Liver (tissue), 9 donors: ENCODE results near the gene OR2H1. TPM values are rescaled to one million over a fixed set of nuclear protein-coding genes. Genes with fewer than 3 reads are reported as not detected.

ENCODE experiments used
- DNase-seq: peaks from one replicate; pipeline ENCODE4 v3.0.0-alpha.2; 2017; ENCODE audit warnings: low spot score
- H3K27ac ChIP-seq, 2 donors: one replicate each; pipeline ENCODE4 v1.7.0; 2013; ENCODE audit warnings: inconsistent platforms in 2 of 2, low read length in 2 of 2, control low read depth in 1 of 2, low read depth in 1 of 2, mild to moderate bottlenecking in 1 of 2
- H3K27me3 ChIP-seq, 4 donors: one replicate each; pipeline versions ENCODE4 v1.6.1 to v1.7.0; 2013; ENCODE audit warnings: low read length in 3 of 4, inconsistent platforms in 1 of 4, mild to moderate bottlenecking in 1 of 4, moderate library complexity in 1 of 4; ENCODE audit not compliant: control insufficient read depth in 4 of 4, insufficient read depth in 4 of 4
- H3K36me3 ChIP-seq, 4 donors: one replicate each; pipeline versions ENCODE4 v1.6.1 to v1.7.0; 2013; ENCODE audit warnings: low read length in 3 of 4, mild to moderate bottlenecking in 3 of 4, low read depth in 1 of 4, moderate library complexity in 1 of 4; ENCODE audit not compliant: control insufficient read depth in 4 of 4, insufficient read depth in 3 of 4
- H3K4me1 ChIP-seq, 4 donors: one replicate each; pipeline versions ENCODE4 v1.6.1 to v1.7.0; 2013; ENCODE audit warnings: low read length in 3 of 4, mild to moderate bottlenecking in 3 of 4, moderate library complexity in 1 of 4; ENCODE audit not compliant: control insufficient read depth in 4 of 4, insufficient read depth in 4 of 4
- H3K4me3 ChIP-seq, 3 donors: one replicate each; pipeline versions ENCODE4 v1.6.1 to v1.7.0; 2013; ENCODE audit warnings: low read length in 3 of 3, control low read depth in 1 of 3, low read depth in 1 of 3, mild to moderate bottlenecking in 1 of 3
- H3K9ac ChIP-seq, 2 donors: one replicate each; pipeline ENCODE4 v1.7.0; 2013; ENCODE audit warnings: low read length in 2 of 2, mild to moderate bottlenecking in 2 of 2, moderate library complexity in 2 of 2, control low read depth in 1 of 2, low read depth in 1 of 2
- H3K9me3 ChIP-seq, 4 donors: one replicate each; pipeline versions ENCODE4 v1.6.1 to v1.7.0; 2013; ENCODE audit warnings: low read length in 3 of 4; ENCODE audit not compliant: control insufficient read depth in 4 of 4
- CTCF ChIP-seq: fragments of 150-350 bp; IDR thresholded peaks from 2 replicates; pipeline ENCODE4 v1.5.1; 2017; ENCODE audit warnings: improper control_type of control experiment, low read depth, low read length; ENCODE audit not compliant: missing input control
- EGR1 ChIP-seq, 2 donors: IDR thresholded peaks; 2 replicates each; pipeline ENCODE4 v1.6.1; 2016 to 2018; ENCODE audit warnings: antibody characterized with exemption in 2 of 2, low read depth in 2 of 2
- FOXA1 ChIP-seq: IDR thresholded peaks from 2 replicates; pipeline ENCODE4 v1.6.1; 2016; ENCODE audit warnings: antibody characterized with exemption
- FOXA2 ChIP-seq: IDR thresholded peaks from 2 replicates; pipeline ENCODE4 v1.6.1; 2016; ENCODE audit warnings: antibody characterized with exemption
- GABPA ChIP-seq, 2 donors: IDR thresholded peaks in 1 of 2; conservative IDR thresholded peaks in 1 of 2; 2 replicates each; pipeline ENCODE4 v1.6.1; 2016; ENCODE audit warnings: antibody characterized with exemption in 2 of 2, mild to moderate bottlenecking in 1 of 2, moderate library complexity in 1 of 2
- HNF4A ChIP-seq, 2 donors: conservative IDR thresholded peaks; 2 replicates each; pipeline ENCODE4 v1.6.1; 2016; ENCODE audit warnings: antibody characterized with exemption in 2 of 2, mild to moderate bottlenecking in 2 of 2
- JUND ChIP-seq, 2 donors: IDR thresholded peaks; 2 replicates each; pipeline ENCODE4 v1.6.1; 2016; ENCODE audit warnings: antibody characterized with exemption in 2 of 2
- MAX ChIP-seq: IDR thresholded peaks from 2 replicates; pipeline ENCODE4 v1.6.1; 2016; ENCODE audit warnings: antibody characterized with exemption
- NR2F2 ChIP-seq: IDR thresholded peaks from 2 replicates; pipeline ENCODE4 v1.6.1; 2016; ENCODE audit warnings: antibody characterized with exemption
- RAD21 ChIP-seq, 2 donors: IDR thresholded peaks; 2 replicates each; pipeline ENCODE4 v1.6.1; 2016; ENCODE audit warnings: antibody characterized with exemption in 2 of 2, mild to moderate bottlenecking in 2 of 2
- RXRA ChIP-seq, 2 donors: IDR thresholded peaks; 2 replicates each; pipeline ENCODE4 v1.6.1; 2017 to 2018; ENCODE audit warnings: antibody characterized with exemption in 2 of 2, mild to moderate bottlenecking in 1 of 2
- SP1 ChIP-seq: IDR thresholded peaks from 2 replicates; pipeline ENCODE4 v1.6.1; 2018; ENCODE audit warnings: antibody characterized with exemption, mild to moderate bottlenecking
- TAF1 ChIP-seq: conservative IDR thresholded peaks from 2 replicates; pipeline ENCODE4 v1.6.1; 2016; ENCODE audit warnings: antibody characterized with exemption, mild to moderate bottlenecking
- YY1 ChIP-seq: IDR thresholded peaks from 2 replicates; pipeline ENCODE4 v1.6.1; 2016; ENCODE audit warnings: antibody characterized with exemption, mild to moderate bottlenecking
- WGBS: extraction: QIAGEN DNeasy Blood & Tissue Kit; methylation state at CpG from one replicate; pipeline ENCODE4 v1.1.7; 2013; 5-methylcytosine and 5-hydroxymethylcytosine counted together
- polyA plus RNA-seq, 2 donors: library from polyadenylated mRNA; stranded (reverse) in 1 of 2; unstranded in 1 of 2; fragments of 200-250 nt in 1 of 2; fragments of >200 nt in 1 of 2; fragmentation: Nextera tagmentation in 1 of 2; extraction: Ambion mirVana in 1 of 2; gene quantifications; one replicate each; pipeline versions ENCODE4 v1.2.1 to v1.2.3, GENCODE V29; 2013 to 2015
- total RNA-seq, 2 donors: library from RNA; depleted of rRNA; stranded (reverse); fragments of >200 nt; gene quantifications; one replicate each; pipeline ENCODE4 v1.2.3, GENCODE V29; 2014
- TF ChIP-seq, protein P1 (sequence below): IDR thresholded peaks from 2 replicates; pipeline ENCODE4 v1.6.1; 2016; ENCODE audit warnings: antibody characterized with exemption, mild to moderate bottlenecking
- TF ChIP-seq, protein P2 (sequence below): IDR thresholded peaks from 2 replicates; pipeline ENCODE4 v1.6.1; 2016; ENCODE audit warnings: antibody characterized with exemption
- donor health status: healthy.
- donor health status: healthy.
- donor health status: healthy.
- donor health status: healthy.
- donor health status: healthy.

OR2H1 gene
- total and polyA plus RNA-seq, 4 donors: not detected

DNA sequence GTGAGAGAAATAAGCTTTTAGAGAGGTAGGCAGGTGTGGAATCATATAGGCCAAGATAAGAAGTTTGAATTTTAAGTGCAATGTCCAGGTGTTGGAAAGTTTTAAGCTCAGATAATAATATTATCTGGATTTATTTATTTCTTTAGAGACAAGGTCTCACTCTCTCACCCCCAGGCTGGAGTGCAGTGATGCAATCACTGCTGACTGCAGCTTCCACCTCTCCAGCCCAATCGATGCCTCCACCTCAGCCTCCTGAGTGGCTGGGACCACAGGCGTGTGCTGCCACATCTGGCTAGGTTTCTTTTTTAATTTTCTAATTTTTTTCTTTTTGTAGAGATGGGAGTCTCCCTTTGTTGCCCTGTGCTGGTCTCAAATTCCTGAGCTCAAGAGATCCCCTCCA is 36.3 kb downstream of the OR2H1 start:
- H3K36me3 ChIP-seq: no peaks in the 10 kb centered on the region
- no peak overlapping the region for H3K9ac ChIP-seq
- no peak overlapping the region for H3K27ac ChIP-seq
- no peak overlapping the region for H3K4me3 ChIP-seq
- WGBS: 49% methylated on average over 2 of the region's 2 CpGs
- no peaks in the 10 kb centered on the region for H3K9me3 ChIP-seq
- TF ChIP-seq NR2F2: no peak
- TF ChIP-seq, protein P1, sequence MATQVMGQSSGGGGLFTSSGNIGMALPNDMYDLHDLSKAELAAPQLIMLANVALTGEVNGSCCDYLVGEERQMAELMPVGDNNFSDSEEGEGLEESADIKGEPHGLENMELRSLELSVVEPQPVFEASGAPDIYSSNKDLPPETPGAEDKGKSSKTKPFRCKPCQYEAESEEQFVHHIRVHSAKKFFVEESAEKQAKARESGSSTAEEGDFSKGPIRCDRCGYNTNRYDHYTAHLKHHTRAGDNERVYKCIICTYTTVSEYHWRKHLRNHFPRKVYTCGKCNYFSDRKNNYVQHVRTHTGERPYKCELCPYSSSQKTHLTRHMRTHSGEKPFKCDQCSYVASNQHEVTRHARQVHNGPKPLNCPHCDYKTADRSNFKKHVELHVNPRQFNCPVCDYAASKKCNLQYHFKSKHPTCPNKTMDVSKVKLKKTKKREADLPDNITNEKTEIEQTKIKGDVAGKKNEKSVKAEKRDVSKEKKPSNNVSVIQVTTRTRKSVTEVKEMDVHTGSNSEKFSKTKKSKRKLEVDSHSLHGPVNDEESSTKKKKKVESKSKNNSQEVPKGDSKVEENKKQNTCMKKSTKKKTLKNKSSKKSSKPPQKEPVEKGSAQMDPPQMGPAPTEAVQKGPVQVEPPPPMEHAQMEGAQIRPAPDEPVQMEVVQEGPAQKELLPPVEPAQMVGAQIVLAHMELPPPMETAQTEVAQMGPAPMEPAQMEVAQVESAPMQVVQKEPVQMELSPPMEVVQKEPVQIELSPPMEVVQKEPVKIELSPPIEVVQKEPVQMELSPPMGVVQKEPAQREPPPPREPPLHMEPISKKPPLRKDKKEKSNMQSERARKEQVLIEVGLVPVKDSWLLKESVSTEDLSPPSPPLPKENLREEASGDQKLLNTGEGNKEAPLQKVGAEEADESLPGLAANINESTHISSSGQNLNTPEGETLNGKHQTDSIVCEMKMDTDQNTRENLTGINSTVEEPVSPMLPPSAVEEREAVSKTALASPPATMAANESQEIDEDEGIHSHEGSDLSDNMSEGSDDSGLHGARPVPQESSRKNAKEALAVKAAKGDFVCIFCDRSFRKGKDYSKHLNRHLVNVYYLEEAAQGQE: no peak
- TF ChIP-seq EGR1 (IDR thresholded peaks at IDR 0.05; ENCODE audit: low read depth in 2 of 2): no peak
- TF ChIP-seq TAF1: no peak
- TF ChIP-seq YY1: no peak
- no peak for TF ChIP-seq RAD21 (IDR thresholded peaks at IDR 0.05)
- no peaks in the 10 kb centered on the region for H3K4me1 ChIP-seq
- H3K27me3 ChIP-seq: no peaks in the 10 kb centered on the region
- peak; percentile 23 for DNase-seq

- peak; percentile 12 for DNase-seq
- Histone ChIP-seq H3K27ac (no peak overlapping the region), H3K9ac (no peak overlapping the region), H3K9me3 (no peaks in the 10 kb centered on the region), H3K4me3 (no peak overlapping the region), H3K4me1 (no peaks in the 10 kb centered on the region), H3K27me3 (no peaks in the 10 kb centered on the region), H3K36me3 (no peaks in the 10 kb centered on the region)
- no peak for TF ChIP-seq MAX
- TF ChIP-seq SP1: no peak
- TF ChIP-seq FOXA2: no peak
- no peak for TF ChIP-seq RXRA (IDR thresholded peaks at IDR 0.05)
- TF ChIP-seq, protein P2, sequence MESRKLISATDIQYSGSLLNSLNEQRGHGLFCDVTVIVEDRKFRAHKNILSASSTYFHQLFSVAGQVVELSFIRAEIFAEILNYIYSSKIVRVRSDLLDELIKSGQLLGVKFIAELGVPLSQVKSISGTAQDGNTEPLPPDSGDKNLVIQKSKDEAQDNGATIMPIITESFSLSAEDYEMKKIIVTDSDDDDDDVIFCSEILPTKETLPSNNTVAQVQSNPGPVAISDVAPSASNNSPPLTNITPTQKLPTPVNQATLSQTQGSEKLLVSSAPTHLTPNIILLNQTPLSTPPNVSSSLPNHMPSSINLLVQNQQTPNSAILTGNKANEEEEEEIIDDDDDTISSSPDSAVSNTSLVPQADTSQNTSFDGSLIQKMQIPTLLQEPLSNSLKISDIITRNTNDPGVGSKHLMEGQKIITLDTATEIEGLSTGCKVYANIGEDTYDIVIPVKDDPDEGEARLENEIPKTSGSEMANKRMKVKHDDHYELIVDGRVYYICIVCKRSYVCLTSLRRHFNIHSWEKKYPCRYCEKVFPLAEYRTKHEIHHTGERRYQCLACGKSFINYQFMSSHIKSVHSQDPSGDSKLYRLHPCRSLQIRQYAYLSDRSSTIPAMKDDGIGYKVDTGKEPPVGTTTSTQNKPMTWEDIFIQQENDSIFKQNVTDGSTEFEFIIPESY: no peak
- no peak for TF ChIP-seq HNF4A (conservative IDR thresholded peaks at IDR 0.05)
- TF ChIP-seq CTCF: no peak
- TF ChIP-seq EGR1 (IDR thresholded peaks at IDR 0.05; ENCODE audit: low read depth in 2 of 2): no peak
- no peak for TF ChIP-seq YY1
- no peak for TF ChIP-seq GABPA (IDR thresholded peaks at IDR 0.05 in 1 of 2, conservative IDR thresholded peaks at IDR 0.05 in 1 of 2)
- no peak for TF ChIP-seq FOXA1
- no peak for TF ChIP-seq RAD21 (IDR thresholded peaks at IDR 0.05)
- no peak for TF ChIP-seq JUND (IDR thresholded peaks at IDR 0.05)
- TF ChIP-seq, protein P1: no peak
- no peak for TF ChIP-seq NR2F2
- 85% methylated on average over 2 of the region's 2 CpGs for WGBS
Observed at GRCh38 chr6:29494131-29494530, 37.2 kb downstream of the OR2H1 start.
